ENCODE data around the gene TBX2. TPM values are rescaled to one million over a fixed set of nuclear protein-coding genes. Genes with fewer than 3 reads are reported as not detected.

The TBX2 gene
- total and polyA plus RNA-seq, 12 donors: 2.4 to 22.1 (median 7.4) TPM

DNA sequence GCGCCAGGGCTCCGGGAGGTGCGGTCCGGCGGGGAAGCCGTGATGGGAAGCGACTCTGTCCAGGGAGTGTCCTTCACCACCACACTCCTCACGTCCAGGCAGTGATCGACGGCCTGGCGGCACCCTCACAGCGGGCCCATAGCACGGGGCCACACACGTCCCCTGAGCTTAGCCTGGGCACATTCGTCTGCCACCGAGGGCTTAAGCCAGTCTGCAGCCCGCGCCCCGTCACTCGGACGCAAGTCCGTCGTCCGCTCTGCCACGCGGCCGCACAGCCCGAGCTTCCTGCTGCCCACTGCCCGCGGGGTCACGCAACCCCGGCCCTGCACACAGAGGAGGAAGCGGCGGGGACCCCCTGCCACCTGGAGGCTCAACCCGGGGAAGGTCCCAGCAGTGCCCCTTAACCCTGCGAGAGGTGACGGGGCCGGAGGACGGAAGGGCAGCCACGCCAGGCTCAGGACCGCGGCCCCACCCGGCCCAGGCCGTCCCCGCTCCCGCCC lies 3.0 kb upstream of the TBX2 start:
- TF ChIP-seq, protein P1, sequence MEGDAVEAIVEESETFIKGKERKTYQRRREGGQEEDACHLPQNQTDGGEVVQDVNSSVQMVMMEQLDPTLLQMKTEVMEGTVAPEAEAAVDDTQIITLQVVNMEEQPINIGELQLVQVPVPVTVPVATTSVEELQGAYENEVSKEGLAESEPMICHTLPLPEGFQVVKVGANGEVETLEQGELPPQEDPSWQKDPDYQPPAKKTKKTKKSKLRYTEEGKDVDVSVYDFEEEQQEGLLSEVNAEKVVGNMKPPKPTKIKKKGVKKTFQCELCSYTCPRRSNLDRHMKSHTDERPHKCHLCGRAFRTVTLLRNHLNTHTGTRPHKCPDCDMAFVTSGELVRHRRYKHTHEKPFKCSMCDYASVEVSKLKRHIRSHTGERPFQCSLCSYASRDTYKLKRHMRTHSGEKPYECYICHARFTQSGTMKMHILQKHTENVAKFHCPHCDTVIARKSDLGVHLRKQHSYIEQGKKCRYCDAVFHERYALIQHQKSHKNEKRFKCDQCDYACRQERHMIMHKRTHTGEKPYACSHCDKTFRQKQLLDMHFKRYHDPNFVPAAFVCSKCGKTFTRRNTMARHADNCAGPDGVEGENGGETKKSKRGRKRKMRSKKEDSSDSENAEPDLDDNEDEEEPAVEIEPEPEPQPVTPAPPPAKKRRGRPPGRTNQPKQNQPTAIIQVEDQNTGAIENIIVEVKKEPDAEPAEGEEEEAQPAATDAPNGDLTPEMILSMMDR (IDR thresholded peaks at IDR 0.05): no peak
- no peak for TF ChIP-seq POLR2A (IDR thresholded peaks at IDR 0.05)

DNA sequence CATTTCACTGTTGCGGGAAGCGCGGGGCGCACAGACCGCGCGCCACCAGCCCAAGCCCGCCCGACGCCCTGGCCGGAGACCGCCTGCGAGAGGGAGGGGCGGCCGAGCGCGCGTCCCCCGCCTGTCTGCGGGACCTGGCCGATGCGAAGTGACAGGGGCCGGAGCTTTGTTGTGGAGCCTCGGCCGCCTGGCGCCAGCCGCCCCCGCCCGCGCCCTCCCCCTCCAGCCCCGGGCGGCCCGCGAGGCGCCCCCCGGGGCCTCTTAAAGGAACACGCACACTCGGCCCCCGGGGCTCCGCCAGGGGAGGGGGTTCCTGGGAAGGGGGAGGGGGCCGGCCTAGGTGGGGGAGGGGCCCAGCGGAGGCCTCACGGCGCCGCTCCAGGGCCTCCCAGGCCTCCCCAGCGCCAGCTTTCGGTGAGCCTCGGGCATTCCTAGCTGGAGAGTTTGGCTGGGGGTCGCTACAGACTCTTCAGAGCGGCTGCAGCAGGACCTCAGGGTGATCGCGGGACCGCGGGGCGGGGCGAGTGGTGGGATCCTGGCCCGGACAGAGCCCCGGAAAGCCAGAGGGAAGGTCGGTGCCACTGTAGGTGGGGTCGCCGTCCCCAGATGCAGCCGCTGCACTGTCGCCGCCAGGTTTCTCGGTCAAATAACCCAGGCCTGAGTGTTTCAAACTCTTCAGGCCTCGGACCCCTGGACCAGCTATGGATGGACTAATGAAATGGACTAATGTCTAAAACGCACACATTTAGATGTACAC lies 2.4 kb upstream of the TBX2 start:
- peak overlapping the region in 2 of 5 donors; percentile 41 to 91 for H3K27ac ChIP-seq
- DNase-seq: no peak
- H3K9me3 ChIP-seq (replicated peaks in 1 of 3): no peaks in the 10 kb centered on the region
- H3K27me3 ChIP-seq: peaks cover 24% of the 10 kb centered on the region
- TF ChIP-seq POLR2A (IDR thresholded peaks at IDR 0.05): no peak
- TF ChIP-seq, protein P1 (IDR thresholded peaks at IDR 0.05): no peak
- intact Hi-C loops (cut with DNase I): no loop called here
- 6 to 44% (median 9%) methylated on average over 8 to 63 of the region's 67 CpGs for WGBS, 4 donors
- peak overlapping the region in 2 of 4 donors; percentile 19 to 63 for H3K4me3 ChIP-seq
- H3K36me3 ChIP-seq (replicated peaks in 1 of 2): no peaks in the 10 kb centered on the region
- H3K4me1 ChIP-seq (replicated peaks in 1 of 2): peaks cover 24 to 39% of the 10 kb centered on the region in 2 donors

More for the DNA sequence above, 3.0 kb upstream of the TBX2 start:
- intact Hi-C loops (cut with DNase I): no loop called here
- peaks cover 24 to 39% of the 10 kb centered on the region in 2 donors for H3K4me1 ChIP-seq (replicated peaks in 1 of 2)
- H3K4me3 ChIP-seq: peak overlapping the region in 2 of 4 donors; percentile 19 to 63
- DNase-seq: no peak
- no peaks in the 10 kb centered on the region for H3K36me3 ChIP-seq (replicated peaks in 1 of 2)
- H3K9me3 ChIP-seq (replicated peaks in 1 of 3): no peaks in the 10 kb centered on the region
- H3K27ac ChIP-seq: peak overlapping the region in 2 of 5 donors; percentile 41 to 91
- peaks cover 19% of the 10 kb centered on the region for H3K27me3 ChIP-seq
- 5 to 17% (median 8%) methylated on average over 8 to 46 of the region's 46 CpGs for WGBS, 4 donors

DNA sequence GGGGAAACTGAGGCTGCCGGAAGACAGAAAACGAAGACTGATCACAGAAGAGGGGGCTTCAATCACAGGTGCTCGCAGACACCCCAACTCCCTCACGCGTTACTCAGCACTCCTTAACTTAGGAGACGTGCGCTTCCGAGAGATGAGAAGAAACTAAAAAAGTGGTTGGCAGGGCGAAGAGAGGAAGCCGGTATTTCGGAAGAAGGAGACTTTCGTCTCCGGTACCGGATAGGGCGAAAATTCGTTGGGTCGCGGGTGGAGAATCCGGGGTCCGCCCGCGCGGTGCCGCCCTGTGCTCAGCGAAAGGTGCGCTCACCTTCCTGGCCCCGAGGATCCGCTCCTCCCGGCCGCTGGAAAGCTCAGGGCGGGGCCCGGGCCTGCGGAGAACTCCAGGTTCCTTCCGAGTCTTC lies 917 bp upstream of the TBX2 start:
- peaks cover 31% of the 10 kb centered on the region for H3K27me3 ChIP-seq

More for the DNA sequence above, 917 bp upstream of the TBX2 start:
- peaks cover 24 to 39% of the 10 kb centered on the region in 2 donors for H3K4me1 ChIP-seq (replicated peaks in 1 of 2)
- H3K27ac ChIP-seq: peak overlapping the region in 3 of 5 donors; percentile 52 to 91 (median 74)
- no peaks in the 10 kb centered on the region for H3K36me3 ChIP-seq (replicated peaks in 1 of 2)
- intact Hi-C loops (cut with DNase I): no loop called here
- no peaks in the 10 kb centered on the region for H3K9me3 ChIP-seq (replicated peaks in 1 of 3)
- DNase-seq: no peak
- TF ChIP-seq, protein P1 (IDR thresholded peaks at IDR 0.05): no peak
- no peak for TF ChIP-seq POLR2A (IDR thresholded peaks at IDR 0.05)
- 2 to 6% (median 3%) methylated on average over 18 to 34 of the region's 34 CpGs for WGBS, 4 donors
- H3K4me3 ChIP-seq: peak overlapping the region in 2 of 4 donors; percentile 43 to 79

Measured in adrenal gland (tissue), 12 donors.